ENCODE data around the gene S100G.

GRCh38 chrX:16662402-16662801 is 12.4 kb downstream of the S100G start:
- no peak for TF ChIP-seq CTCF (IDR thresholded peaks at IDR 0.05)
- peak; percentile 40 for TF ChIP-seq POLR2AphosphoS5 (IDR thresholded peaks at IDR 0.05)
- no peak for TF ChIP-seq POLR2A (IDR thresholded peaks at IDR 0.05)

All from prostate gland (tissue), 2 donors.